Upper lobe of left lung (tissue), 4 donors: ENCODE measurements around the gene DERA.

Experiments used
- CTCF ChIP-seq, 6 experiments: fragments of 450-650 bp in 4 of 6; fragments of 200-600 bp in 2 of 6; sonication (generic) in 2 of 6; IDR thresholded peaks; one replicate each; pipeline ENCODE4 v1.5.1; 2016 to 2019; ENCODE audit warnings: antibody characterized with exemption in 6 of 6
- POLR2A ChIP-seq, 4 donors: fragments of 450-650 bp; IDR thresholded peaks; one replicate each; pipeline ENCODE4 v1.5.1; 2016 to 2017; ENCODE audit warnings: antibody characterized with exemption in 4 of 4, mild to moderate bottlenecking in 2 of 4
- POLR2AphosphoS5 ChIP-seq, 2 donors: sonication (generic); formaldehyde crosslinking; IDR thresholded peaks; one replicate each; pipeline ENCODE4 v1.5.1; 2017; ENCODE audit warnings: antibody characterized with exemption in 2 of 2

- no peak for TF ChIP-seq CTCF (IDR thresholded peaks at IDR 0.05)
- TF ChIP-seq POLR2AphosphoS5 (IDR thresholded peaks at IDR 0.05), result no peak
- no peak for TF ChIP-seq POLR2A (IDR thresholded peaks at IDR 0.05)
Observed at GRCh38 chr12:16072678-16073077, 161.5 kb downstream of the DERA start.
